Loucy (cell line): ENCODE data around the gene CASK.

Source experiments
- H2AFZ ChIP-seq: fragments of 200-600 bp; sonication (generic); 2 replicates; pipeline ENCODE4 v1.6.0; 2016; ENCODE audit warnings: antibody characterized with exemption, mild to moderate bottlenecking, low read length, moderate library complexity
- H3F3A ChIP-seq: fragments of 200-600 bp; 2 replicates; pipeline ENCODE4 v1.6.0; 2016; ENCODE audit warnings: antibody characterized with exemption, low read depth, mild to moderate bottlenecking
- H3K27me3 ChIP-seq: fragments of 200-600 bp; sonication (generic); 2 replicates; pipeline ENCODE4 v1.6.1; 2014; ENCODE audit warnings: low read length, mild to moderate bottlenecking; ENCODE audit not compliant: insufficient read depth, poor library complexity, severe bottlenecking
- H3K36me3 ChIP-seq: fragments of 200-600 bp; sonication (generic); 2 replicates; pipeline ENCODE4 v1.6.1; 2016; ENCODE audit warnings: low read length; ENCODE audit not compliant: insufficient read depth
- H3K4me1 ChIP-seq: fragments of 200-600 bp; sonication (generic); 2 replicates; pipeline ENCODE4 v1.5.1; 2014; ENCODE audit warnings: low read length, mild to moderate bottlenecking; ENCODE audit not compliant: insufficient read depth, poor library complexity, severe bottlenecking
- H3K4me2 ChIP-seq: fragments of 200-600 bp; sonication (generic); 2 replicates; pipeline ENCODE4 v1.6.0; 2014; ENCODE audit warnings: antibody characterized with exemption, low read length, low read depth, mild to moderate bottlenecking; ENCODE audit not compliant: poor library complexity, severe bottlenecking
- H3K4me3 ChIP-seq: fragments of 200-600 bp; sonication (generic); 2 replicates; pipeline ENCODE4 v1.5.1; 2014; ENCODE audit warnings: low read length, mild to moderate bottlenecking, mixed read lengths; ENCODE audit not compliant: poor library complexity, severe bottlenecking
- H3K79me2 ChIP-seq: fragments of 200-600 bp; sonication (generic); 2 replicates; pipeline ENCODE4 v1.6.1; 2014; ENCODE audit warnings: low read length; ENCODE audit not compliant: insufficient read depth
- H3K9ac ChIP-seq: fragments of 200-600 bp; sonication (generic); 2 replicates; pipeline ENCODE4 v1.6.0; 2014; ENCODE audit warnings: mild to moderate bottlenecking, low read depth, low read length, moderate library complexity; ENCODE audit not compliant: poor library complexity, severe bottlenecking
- H3K9me2 ChIP-seq: fragments of 200-600 bp; sonication (generic); replicated peaks from 2 replicates; pipeline ENCODE4 v1.6.1; 2016; ENCODE audit warnings: low read depth, low read length, mixed read lengths
- H3K9me3 ChIP-seq: fragments of 200-600 bp; sonication (generic); 2 replicates; pipeline ENCODE4 v1.6.1; 2014; ENCODE audit warnings: mild to moderate bottlenecking, antibody characterized with exemption, low read length, low read depth; ENCODE audit not compliant: insufficient read depth
- H4K20me1 ChIP-seq: fragments of 200-600 bp; sonication (generic); 2 replicates; pipeline ENCODE4 v1.6.0; 2014; ENCODE audit warnings: antibody characterized with exemption, low read length, mild to moderate bottlenecking; ENCODE audit not compliant: insufficient read depth, poor library complexity, severe bottlenecking
- CTCF ChIP-seq: fragments of 200-600 bp; sonication (generic); conservative IDR thresholded peaks from 2 replicates; pipeline ENCODE4 v1.5.1; 2014; ENCODE audit warnings: mild to moderate bottlenecking, antibody characterized with exemption, low read length
- EZH2phosphoT487 ChIP-seq: fragments of 200-600 bp; IDR thresholded peaks from 2 replicates; pipeline ENCODE4 v1.6.1; 2018; ENCODE audit warnings: antibody characterized with exemption, mild to moderate bottlenecking, moderate library complexity, borderline replicate concordance

Gene CASK

GRCh38 chrX:41695426-41695825 lies 227.9 kb downstream of the CASK start:
- Histone ChIP-seq H2AFZ (no peak overlapping the region), H3K9me3 (no peaks in the 10 kb centered on the region), H3K4me2 (no peak overlapping the region), H3F3A (no peaks in the 10 kb centered on the region), H3K79me2 (no peaks in the 10 kb centered on the region), H3K36me3 (no peaks in the 10 kb centered on the region), H3K4me1 (peaks cover 5% of the 10 kb centered on the region), H3K9ac (no peak overlapping the region), H3K4me3 (no peak overlapping the region), H4K20me1 (no peaks in the 10 kb centered on the region), H3K9me2 (no peaks in the 10 kb centered on the region), H3K27me3 (no peaks in the 10 kb centered on the region)
- TF ChIP-seq CTCF (no peak), EZH2phosphoT487 (no peak)

- Histone ChIP-seq H3K4me1 (peaks cover 3% of the 10 kb centered on the region), H2AFZ (no peak overlapping the region), H3K79me2 (no peaks in the 10 kb centered on the region), H4K20me1 (no peaks in the 10 kb centered on the region), H3K9me3 (no peaks in the 10 kb centered on the region), H3K4me3 (no peak overlapping the region), H3K36me3 (no peaks in the 10 kb centered on the region), H3K9ac (no peak overlapping the region), H3K9me2 (no peaks in the 10 kb centered on the region), H3K27me3 (no peaks in the 10 kb centered on the region), H3F3A (no peaks in the 10 kb centered on the region), H3K4me2 (no peak overlapping the region)
- no peak for TF ChIP-seq EZH2phosphoT487
- no peak for TF ChIP-seq CTCF
Observed at GRCh38 chrX:41693024-41693423, 230.3 kb downstream of the CASK start.

- TF ChIP-seq CTCF, result no peak
- no peak for TF ChIP-seq EZH2phosphoT487
- peaks cover 3% of the 10 kb centered on the region for H3K4me1 ChIP-seq
- no peaks in the 10 kb centered on the region for H3F3A ChIP-seq
- H3K4me3 ChIP-seq, result no peak overlapping the region
- H2AFZ ChIP-seq, result no peak overlapping the region
- H3K27me3 ChIP-seq, result no peaks in the 10 kb centered on the region
- no peaks in the 10 kb centered on the region for H3K79me2 ChIP-seq
- H3K36me3 ChIP-seq, result no peaks in the 10 kb centered on the region
- H3K4me2 ChIP-seq, result no peak overlapping the region
- no peaks in the 10 kb centered on the region for H4K20me1 ChIP-seq
- no peaks in the 10 kb centered on the region for H3K9me2 ChIP-seq
- H3K9me3 ChIP-seq, result no peaks in the 10 kb centered on the region
- no peak overlapping the region for H3K9ac ChIP-seq
Observed at GRCh38 chrX:41692162-41692749, 231.1 kb downstream of the CASK start.
